OCI-LY7 (cell line): ENCODE measurements around the gene ARHGAP18.

ENCODE experiments used
- CTCF ChIP-seq: fragments of 200-600 bp; sonication (generic); conservative IDR thresholded peaks from 2 replicates; pipeline ENCODE4 v1.5.1; 2014; ENCODE audit warnings: mild to moderate bottlenecking, antibody characterized with exemption, low read length, moderate library complexity, mixed read lengths
- EZH2phosphoT487 ChIP-seq: fragments of 200-600 bp; sonication (generic); IDR thresholded peaks from 2 replicates; pipeline ENCODE4 v1.6.1; 2018; ENCODE audit warnings: low read depth, borderline replicate concordance, mild to moderate bottlenecking, mixed run types, antibody characterized with exemption, low read length, moderate library complexity, mixed read lengths

GRCh38 chr6:129617986-129618385, 92.0 kb downstream of the ARHGAP18 start:
- TF ChIP-seq EZH2phosphoT487: no peak
- TF ChIP-seq CTCF: no peak
